ENCODE measurements around the gene SLC12A7.

Gene SLC12A7

DNA sequence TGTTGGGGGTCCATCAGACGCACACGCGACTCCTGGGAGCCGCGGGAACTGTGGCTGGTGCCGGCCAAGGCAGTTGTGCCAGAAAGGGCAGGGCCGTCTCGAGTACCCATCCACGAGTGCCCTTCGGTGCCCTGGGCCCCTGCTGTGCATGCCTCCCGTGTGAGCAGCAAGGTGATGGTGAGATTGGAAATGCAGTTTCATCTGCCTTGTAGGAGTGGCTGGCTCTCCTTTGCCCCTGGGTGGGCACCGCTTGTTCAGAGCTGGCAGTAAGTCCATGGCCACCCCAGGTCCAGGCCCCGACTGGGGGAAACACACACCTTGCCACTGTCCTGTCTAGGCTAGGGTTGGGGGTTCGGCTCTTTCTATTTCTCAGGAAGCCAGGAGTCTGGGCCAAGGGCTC is 97.5 kb downstream of the SLC12A7 start:
- no peak for DNase-seq

GRCh38 chr5:1013948-1014301 is 97.9 kb downstream of the SLC12A7 start:
- DNase-seq: no peak

DNA sequence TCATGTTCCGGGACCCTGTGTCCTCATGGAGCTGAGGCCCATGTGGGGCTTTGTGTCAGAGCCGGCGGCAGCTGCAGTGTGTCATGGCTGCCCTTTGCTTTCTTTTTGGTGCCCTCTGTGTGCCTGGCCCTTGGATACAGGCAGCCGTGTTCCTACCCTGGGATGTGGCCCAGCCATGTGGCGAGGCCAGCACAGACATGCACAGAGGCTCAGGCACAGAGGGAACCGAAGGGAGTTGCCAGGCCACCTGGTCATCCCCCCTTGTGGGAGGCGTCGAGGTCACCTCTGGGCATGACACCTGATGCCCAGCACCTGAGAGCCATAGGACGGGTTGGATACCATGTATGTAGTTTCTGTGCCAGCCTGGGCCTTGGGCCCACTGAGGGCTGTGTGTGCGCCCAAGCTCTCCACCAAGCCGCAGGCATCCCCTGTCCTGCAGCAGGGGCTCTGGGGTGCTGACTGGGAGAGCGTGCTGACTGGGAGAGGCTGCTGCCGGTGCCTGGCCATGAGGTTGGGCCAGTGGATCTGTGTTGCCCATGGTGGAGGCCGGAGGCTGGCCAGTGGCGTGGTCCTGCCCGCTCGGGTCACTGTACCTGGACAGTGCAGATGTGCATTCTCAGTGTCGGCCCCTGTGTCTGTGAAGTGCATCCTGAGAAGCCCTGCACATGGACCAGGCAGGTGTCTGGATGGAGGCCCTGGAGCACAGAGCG is 98.5 kb downstream of the SLC12A7 start:
- DNase-seq: no peak

DNA sequence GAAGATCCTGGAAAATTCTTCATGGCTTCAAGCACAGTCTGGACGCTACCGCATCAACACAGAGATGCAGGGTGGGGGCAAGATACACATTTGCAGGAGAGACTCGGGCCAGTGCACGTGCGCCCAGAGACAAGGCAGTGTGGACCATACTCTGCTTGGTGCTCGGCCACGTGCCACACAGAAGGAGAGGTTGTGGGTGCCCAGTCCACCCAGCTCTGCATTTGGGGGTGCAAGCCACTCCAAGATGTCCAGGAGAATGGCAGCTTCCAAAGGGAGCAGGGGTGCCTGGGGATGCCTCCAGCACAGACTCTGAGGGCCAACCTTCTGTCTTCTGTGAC is 99.0 kb downstream of the SLC12A7 start:
- DNase-seq: no peak

DNA sequence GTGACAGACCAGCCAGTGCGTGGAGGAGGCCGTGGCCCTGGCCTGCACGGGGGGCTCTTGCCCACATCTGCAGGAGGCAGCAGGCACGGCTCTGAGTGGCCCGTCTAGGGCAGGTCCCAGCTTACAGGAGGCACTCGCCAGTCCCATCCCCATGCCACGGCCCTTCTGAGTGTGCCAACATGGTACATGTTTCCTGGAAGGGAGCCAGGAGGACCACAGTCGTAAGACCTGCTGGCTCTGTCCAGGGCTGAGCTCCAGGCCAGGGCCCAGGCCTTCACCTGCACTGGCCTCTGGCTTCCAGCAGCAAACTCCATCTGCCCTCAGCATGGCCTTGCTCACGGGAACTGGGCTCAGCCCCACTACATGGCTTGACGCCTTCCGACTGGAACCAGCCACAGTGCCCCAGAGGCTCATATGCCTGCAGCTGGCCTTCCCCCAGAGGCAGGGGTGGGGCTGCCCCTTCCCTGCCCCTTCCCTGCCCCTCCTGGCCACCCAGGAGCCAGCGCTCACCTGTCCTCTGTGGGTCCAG is 99.5 kb downstream of the SLC12A7 start:
- DNase-seq: no peak

GRCh38 chr5:1011741-1012312 is 100.0 kb downstream of the SLC12A7 start:
- DNase-seq: no peak

GRCh38 chr5:1011226-1011631 is 100.6 kb downstream of the SLC12A7 start:
- no peak for DNase-seq

DNA sequence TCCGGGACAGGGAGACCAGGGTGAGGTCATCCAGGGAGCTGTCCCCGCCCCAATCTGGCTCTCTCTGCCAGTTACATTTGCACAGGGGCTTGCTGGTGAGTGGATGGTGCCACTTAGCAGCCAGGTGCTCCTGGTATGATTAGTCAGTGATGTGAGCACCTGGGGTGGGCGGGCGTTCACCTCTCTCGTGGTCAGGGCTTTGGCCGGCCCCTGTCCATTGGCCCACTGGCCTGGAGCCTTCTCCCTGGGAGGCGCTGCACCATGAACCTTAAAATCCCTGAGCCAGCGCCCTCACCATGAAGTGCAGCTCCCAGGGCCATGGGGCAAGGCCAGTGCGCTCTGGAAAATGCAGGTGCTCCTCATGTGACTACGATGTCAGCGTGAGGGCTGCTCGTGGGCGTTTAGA is 101.2 kb downstream of the SLC12A7 start:
- DNase-seq: no peak

- DNase-seq: no peak
Measured at GRCh38 chr5:1010181-1010510, 101.7 kb downstream of the SLC12A7 start.

GRCh38 chr5:1009359-1010180 is 102.3 kb downstream of the SLC12A7 start:
- DNase-seq: no peak

DNA sequence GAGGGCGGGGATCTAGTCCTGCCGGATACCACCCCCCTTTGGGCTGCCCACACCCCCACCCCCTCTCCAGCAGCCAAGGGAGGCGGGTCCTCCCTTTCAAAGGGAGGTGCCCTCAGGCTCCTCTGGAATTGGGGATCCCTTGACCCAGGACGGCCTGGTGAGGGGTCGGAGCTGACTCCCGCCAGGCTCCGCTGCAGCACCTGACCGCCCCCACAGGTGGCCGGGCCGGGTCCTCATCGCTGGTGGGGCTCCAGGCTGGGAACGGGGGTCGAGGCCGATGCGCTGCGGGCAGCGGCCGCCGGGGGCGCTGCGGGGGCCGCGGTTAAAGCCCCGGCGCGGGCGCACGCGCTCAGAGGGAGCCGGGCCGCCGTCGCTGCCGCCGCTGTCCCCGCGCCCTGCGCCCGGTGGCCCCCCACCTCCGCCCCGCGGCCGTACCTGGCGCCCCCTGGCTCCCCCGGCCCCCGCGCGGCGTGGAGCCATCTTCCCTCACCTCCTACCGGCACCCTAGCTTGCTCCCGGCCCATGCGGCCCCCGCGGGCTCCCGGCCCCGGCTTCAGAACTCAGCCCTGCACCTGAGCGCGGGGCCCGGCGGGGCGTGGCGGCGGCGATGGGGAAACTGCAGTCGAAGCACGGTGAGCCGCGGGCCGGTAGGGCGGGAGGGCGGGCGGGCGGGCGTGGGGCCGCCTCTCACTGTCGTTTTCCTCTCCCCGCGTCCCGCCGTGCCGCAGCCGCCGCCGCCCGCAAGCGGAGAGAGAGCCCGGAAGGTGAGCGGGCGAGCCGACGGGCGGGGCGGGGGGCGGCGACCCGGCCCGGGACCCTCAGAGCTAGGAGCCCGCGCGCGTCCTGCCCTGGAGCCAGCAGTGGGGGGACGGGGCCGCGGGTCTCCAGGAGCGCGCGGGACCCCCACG is 103.2 kb downstream of the SLC12A7 start, which contains the start of gene NKD2:
Gene NKD2, plus strand, starts transcription at position 352 of the 908 bp plus-strand sequence. Its CDS starts 256 bp downstream, at position 608.
- DNase-seq: no peak

DNA sequence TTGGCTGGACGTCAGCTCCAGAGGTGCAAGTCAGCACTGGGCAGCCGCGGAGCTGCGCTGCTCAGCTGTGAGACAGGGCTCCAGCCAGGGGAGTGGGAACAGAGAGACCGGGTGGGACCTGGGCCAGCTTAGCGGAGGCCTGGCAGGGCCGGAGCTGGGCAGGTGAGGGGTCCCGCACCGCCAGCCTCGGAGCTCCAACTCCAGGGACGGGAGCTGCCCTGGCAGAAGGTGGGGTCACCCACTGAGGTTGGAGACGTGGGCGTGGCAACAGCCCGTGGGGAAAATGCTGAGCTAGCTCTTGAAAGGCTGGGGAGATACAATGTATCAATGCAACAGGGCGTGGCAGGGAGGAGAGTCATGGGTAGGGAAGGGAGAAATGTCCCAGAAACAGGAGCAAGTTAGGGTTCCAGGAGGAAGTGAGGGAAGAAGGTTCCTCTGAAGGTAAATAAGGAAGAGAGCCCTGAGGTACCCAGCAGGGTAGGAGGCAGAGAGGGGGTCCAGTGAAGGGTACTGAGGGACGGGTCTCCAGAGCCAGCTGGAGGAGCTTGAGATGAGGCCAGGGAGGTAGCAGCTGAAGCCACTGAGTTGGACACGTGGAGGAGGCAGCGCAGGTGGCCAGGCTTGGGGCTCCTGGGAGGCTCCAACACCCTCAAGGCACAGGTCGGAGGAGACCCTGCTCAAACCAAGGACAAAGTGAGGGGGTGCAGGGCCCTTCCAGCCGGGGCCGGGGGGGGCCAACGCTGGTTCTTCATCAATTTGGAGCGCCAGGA is 104.0 kb downstream of the SLC12A7 start:
- no peak for DNase-seq

- DNase-seq: no peak
Measured at GRCh38 chr5:1007221-1007680, 104.6 kb downstream of the SLC12A7 start.

GRCh38 chr5:1006656-1007071 is 105.2 kb downstream of the SLC12A7 start:
- no peak for DNase-seq

- no peak for DNase-seq
Measured at GRCh38 chr5:1005904-1006655, 105.8 kb downstream of the SLC12A7 start.

DNA sequence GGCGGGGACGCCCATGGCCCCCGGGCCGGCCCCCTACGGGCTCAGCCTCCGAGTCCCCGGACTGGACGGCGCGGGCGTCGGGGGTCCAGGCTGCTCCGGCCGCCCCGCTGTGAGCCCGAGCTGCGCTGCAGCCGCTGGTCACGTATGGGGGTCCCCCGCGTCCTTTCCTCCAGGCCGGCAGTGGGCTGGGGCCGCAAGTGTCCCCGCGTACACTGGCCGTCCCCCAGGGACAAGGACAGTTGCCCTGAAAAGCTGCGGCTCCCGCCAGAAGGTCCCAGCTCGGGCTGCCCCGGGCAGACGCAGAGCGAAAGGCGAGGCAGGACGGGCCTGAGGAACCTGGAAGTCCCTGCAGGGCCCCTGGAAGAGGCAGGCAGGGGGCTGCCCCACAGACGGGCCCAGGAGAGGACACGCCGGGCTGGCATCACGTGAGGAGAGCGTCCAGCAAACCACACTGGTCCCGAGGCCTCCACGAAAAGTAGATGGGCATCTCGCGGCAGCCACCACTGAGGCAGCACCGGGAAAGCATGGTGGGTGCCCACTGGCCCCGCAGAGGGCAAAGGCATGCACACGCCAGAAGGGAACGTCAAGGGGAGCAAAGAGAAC is 106.5 kb downstream of the SLC12A7 start:
- DNase-seq: no peak

DNA sequence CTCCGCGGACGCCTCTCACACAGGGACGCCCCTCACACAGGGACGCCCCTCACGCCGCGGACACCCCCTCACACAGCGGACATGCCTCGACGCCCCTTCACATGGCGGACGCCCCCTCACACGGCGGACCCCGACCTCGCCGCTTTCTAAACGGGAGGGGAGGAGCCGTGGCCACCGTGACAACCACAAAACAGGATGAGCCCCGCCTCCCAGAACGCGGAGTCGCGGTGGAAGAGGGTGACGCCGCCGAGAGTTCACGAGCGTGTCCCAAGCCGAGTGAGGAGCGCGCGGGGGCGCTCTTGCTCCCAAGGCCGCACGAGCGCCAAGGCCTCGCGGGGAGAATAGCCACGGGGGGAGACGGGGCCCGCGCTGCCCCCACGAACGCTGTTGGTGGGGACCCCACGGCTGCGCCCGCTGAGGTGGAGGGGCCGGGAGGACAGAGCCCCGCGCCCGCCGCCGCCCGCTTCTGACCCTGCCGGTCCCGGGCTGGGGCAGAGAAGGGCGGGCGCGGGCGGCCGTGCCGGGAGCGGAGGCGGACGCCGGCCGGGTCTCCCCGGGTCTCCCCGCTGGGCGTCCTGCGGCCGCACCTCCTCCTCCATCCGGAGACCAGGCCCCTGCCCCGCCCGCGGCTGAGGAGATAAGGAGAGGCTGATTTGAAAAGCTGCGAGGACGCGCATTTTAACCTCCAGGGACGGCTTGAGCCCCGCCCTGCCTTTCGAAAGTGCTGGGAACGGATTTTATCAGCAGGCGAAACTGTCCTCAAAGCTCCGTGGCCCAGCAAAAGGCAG is 107.2 kb downstream of the SLC12A7 start:
- no peak for DNase-seq

DNA sequence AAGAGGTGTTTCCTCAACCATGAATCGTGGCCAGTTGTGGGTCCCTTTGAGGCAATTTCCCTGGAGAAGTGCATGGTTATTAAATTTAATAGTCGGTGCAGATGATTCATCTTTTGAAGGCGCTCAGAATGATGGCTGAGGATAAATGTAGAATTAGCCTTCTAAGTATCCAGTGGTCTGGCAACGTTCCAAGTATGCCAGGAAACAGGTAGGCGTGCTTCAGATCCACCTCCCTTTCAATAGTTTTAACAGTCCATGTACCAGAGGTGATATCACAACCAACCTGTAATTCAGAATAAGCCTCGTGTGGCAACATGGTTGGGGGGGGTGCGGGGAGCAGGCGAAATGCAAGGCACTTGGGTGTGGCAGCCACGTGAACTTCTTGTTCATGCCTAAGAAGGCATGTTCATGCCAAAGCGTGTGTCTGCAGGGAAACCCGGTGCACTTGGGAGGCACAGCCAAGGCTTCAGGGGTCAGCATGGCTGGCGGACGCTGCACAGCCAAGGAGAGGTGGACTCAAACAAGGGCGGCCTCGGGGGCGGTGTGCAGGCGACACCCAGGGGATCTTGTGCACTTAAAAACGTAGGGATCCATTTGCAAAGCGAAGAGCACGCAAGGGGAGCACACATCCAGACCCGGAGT is 108.4 kb downstream of the SLC12A7 start:
- DNase-seq: no peak

GRCh38 chr5:1002836-1003235 is 109.0 kb downstream of the SLC12A7 start:
- DNase-seq: no peak

DNA sequence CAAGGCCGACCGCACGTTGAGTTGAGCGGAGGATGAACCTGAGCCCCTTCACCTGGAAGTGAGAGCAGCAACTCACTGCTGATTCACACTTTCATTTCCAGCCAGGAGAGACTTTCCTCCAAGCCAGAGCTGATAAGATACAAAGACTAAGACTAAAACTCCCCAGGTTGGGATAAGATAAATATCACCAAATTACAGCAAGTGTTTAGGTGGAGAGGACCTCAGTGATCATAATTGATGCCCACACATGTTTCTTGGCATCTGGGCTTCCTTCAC is 109.7 kb downstream of the SLC12A7 start:
- DNase-seq: no peak
